Lower lobe of right lung (tissue), 2 donors: ENCODE measurements around the gene TMCC2. TPM values are rescaled to one million over a fixed set of nuclear protein-coding genes. Genes with fewer than 3 reads are reported as not detected.

Experiments used
- ATAC-seq, 2 donors: fragments of 200-7000 bp; cut with Tn5 transposase; one replicate each; pipeline ENCODE4 v1.9.1; 2020 to 2022; ENCODE audit warnings: mild to moderate bottlenecking in 2 of 2, moderate library complexity in 2 of 2
- DNase-seq: peaks from one replicate; pipeline ENCODE4 v3.0.0-alpha.2; 2020
- H3K27ac ChIP-seq: fragments of 200-600 bp; one replicate; pipeline ENCODE4 v1.8.0; 2022
- H3K27me3 ChIP-seq: fragments of 200-600 bp; one replicate; pipeline ENCODE4 v1.8.0; 2022; ENCODE audit warnings: low read depth
- H3K36me3 ChIP-seq: fragments of 200-600 bp; one replicate; pipeline ENCODE4 v1.8.0; 2022; ENCODE audit warnings: mild to moderate bottlenecking
- H3K4me1 ChIP-seq: fragments of 200-600 bp; one replicate; pipeline ENCODE4 v1.8.0; 2022
- H3K4me3 ChIP-seq: fragments of 200-600 bp; one replicate; pipeline ENCODE4 v1.8.0; 2022; ENCODE audit warnings: mild to moderate bottlenecking
- H3K9me3 ChIP-seq: fragments of 200-600 bp; one replicate; pipeline ENCODE4 v1.8.0; 2022
- CTCF ChIP-seq: fragments of 200-600 bp; IDR thresholded peaks from one replicate; pipeline ENCODE4 v1.8.0; 2022; ENCODE audit warnings: antibody characterized with exemption, mild to moderate bottlenecking
- intact Hi-C: fragments of 100-400 bp; cut with DNase I; formaldehyde crosslinking; loops from one replicate; pipeline ENCODE4 v1.11.0; 2022
- total RNA-seq: library from RNA; stranded (reverse); fragmentation: NEBNext Ultra II Directional; extraction: Animal tissue kit (Norgen Biotek cat#: 25700); gene quantifications from one replicate; pipeline ENCODE4 v1.2.1, GENCODE V29; 2021
- donor health status: DM: no; HTN: yes; CAD: no; lungs with severe emphysema.

Gene TMCC2
- total RNA-seq, 1 donor from 2014 or later = 3.0 TPM

GRCh38 chr1:205214756-205215155 is 13.0 kb upstream of the TMCC2 start:
- intact Hi-C loops = no loop called here
- H3K36me3 ChIP-seq = no peaks in the 10 kb centered on the region
- no peaks in the 10 kb centered on the region for H3K27me3 ChIP-seq
- H3K4me3 ChIP-seq = no peak overlapping the region
- no peak overlapping the region for H3K27ac ChIP-seq
- DNase-seq (no peak), ATAC-seq (no peak)
- peaks cover 12% of the 10 kb centered on the region for H3K4me1 ChIP-seq
- H3K9me3 ChIP-seq = no peaks in the 10 kb centered on the region
- no peak for TF ChIP-seq CTCF

GRCh38 chr1:205216588-205216987 is 11.2 kb upstream of the TMCC2 start:
- DNase-seq = no peak
- no peak for ATAC-seq
- intact Hi-C loops = no loop called here
- H3K9me3 ChIP-seq = no peaks in the 10 kb centered on the region
- no peak overlapping the region for H3K27ac ChIP-seq
- H3K4me3 ChIP-seq = no peak overlapping the region
- peaks cover 4% of the 10 kb centered on the region for H3K4me1 ChIP-seq
- H3K36me3 ChIP-seq = no peaks in the 10 kb centered on the region
- no peak for TF ChIP-seq CTCF
- no peaks in the 10 kb centered on the region for H3K27me3 ChIP-seq

- H3K36me3 ChIP-seq = no peaks in the 10 kb centered on the region
- H3K27me3 ChIP-seq = no peaks in the 10 kb centered on the region
- H3K9me3 ChIP-seq = no peaks in the 10 kb centered on the region
- H3K27ac ChIP-seq = no peak overlapping the region
- no peak for TF ChIP-seq CTCF
- ATAC-seq (no peak), DNase-seq (no peak)
- no peak overlapping the region for H3K4me3 ChIP-seq
- H3K4me1 ChIP-seq = peaks cover 4% of the 10 kb centered on the region
- intact Hi-C loops = no loop called here
Measured at GRCh38 chr1:205217418-205217817, 10.3 kb upstream of the TMCC2 start.

DNA sequence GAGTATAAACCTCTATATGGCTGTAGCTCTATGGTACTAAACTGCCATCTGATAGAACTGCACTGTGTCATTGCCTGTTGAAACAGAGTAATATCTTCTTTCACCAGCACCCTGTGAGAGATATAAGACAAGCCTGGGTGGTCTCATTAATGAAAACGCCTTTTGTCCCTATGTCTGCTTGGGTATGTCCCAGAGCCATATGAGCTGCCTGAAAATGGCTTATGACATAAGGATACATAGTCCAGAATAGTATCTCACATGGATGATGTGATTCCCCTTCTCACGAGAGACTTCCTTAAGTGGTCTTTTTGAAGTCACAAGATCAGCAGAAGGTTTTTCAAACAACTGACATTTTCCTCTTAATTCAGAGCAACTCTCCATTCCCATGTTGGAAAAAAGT is 7.3 kb upstream of the TMCC2 start:
- Histone ChIP-seq H3K27ac (no peak overlapping the region), H3K4me3 (no peak overlapping the region), H3K9me3 (no peaks in the 10 kb centered on the region), H3K36me3 (no peaks in the 10 kb centered on the region), H3K27me3 (no peaks in the 10 kb centered on the region), H3K4me1 (no peaks in the 10 kb centered on the region)
- TF ChIP-seq CTCF = no peak
- DNase-seq = no peak
- ATAC-seq = no peak
- intact Hi-C loops = no loop called here

- Histone ChIP-seq H3K4me1 (peaks cover 19% of the 10 kb centered on the region), H3K4me3 (no peak overlapping the region), H3K9me3 (no peaks in the 10 kb centered on the region), H3K27me3 (no peaks in the 10 kb centered on the region), H3K36me3 (no peaks in the 10 kb centered on the region), H3K27ac (no peak overlapping the region)
- DNase-seq (no peak), ATAC-seq (no peak)
- intact Hi-C loops = no loop called here
- no peak for TF ChIP-seq CTCF
Measured at GRCh38 chr1:205224736-205225135, 3.0 kb upstream of the TMCC2 start.
